ENCODE data around the gene SYTL1. TPM values are rescaled to one million over a fixed set of nuclear protein-coding genes. Genes with fewer than 3 reads are reported as not detected.

Gene SYTL1, protein sequence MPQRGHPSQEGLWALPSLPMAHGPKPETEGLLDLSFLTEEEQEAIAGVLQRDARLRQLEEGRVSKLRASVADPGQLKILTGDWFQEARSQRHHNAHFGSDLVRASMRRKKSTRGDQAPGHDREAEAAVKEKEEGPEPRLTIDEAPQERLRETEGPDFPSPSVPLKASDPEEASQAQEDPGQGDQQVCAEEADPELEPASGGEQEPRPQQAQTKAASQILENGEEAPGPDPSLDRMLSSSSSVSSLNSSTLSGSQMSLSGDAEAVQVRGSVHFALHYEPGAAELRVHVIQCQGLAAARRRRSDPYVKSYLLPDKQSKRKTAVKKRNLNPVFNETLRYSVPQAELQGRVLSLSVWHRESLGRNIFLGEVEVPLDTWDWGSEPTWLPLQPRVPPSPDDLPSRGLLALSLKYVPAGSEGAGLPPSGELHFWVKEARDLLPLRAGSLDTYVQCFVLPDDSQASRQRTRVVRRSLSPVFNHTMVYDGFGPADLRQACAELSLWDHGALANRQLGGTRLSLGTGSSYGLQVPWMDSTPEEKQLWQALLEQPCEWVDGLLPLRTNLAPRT
- 56.2 TPM for total RNA-seq

DNA sequence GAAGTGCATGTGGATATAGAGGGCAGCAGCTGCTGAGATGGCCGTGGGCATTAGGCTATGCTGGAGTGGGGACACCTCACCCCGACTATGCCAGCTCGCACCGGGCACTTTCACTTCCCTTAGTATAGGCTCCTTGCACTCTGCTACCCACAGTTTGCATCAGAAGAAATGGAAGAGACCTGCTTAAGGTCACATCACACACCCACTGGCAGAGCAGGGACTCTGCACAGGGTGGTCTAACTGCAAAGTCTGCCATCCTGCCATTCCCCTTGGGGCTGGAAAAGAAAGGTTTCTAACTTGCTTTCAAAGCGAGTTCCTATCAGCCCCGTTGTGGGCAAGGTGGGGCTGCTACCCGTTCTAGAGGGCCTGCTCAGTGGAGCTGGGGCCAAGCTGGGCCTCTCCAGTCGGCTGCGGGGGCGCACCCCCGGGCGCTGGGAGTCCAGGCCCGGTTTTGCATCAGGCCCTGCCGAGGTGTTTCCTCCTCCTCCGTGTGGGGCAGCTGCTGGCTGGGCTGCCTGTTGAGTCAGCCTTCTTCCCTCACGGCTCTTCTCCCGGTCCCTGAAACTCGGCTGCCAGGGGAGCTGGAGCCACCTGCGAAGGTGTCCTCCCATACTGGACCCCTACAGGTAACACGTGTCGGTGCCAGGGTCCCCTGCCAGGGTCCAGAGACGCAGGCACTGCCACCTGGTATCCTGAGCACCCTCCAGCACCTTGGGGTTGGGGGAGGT is at the start of gene SYTL1:
Gene SYTL1, plus strand, starts transcription at position 498 of the 728 bp plus-strand sequence. CDS start 3,313 bp downstream, outside the sequence.
- Histone ChIP-seq H3K9me3 (no peaks in the 10 kb centered on the region), H3K27me3 (no peaks in the 10 kb centered on the region), H3K27ac (peak within 1 kb of the TSS; percentile 76), H3K4me1 (peaks cover 20% of the 10 kb centered on the region), H3K36me3 (peaks cover 0 to 7% of the 10 kb centered on the region in 2 donors), H3K4me3 (peak within 1 kb of the TSS; percentile 34 to 50)
- intact Hi-C loops (cut with DNase I) = no loop called here
- no peak for TF ChIP-seq CTCF (IDR thresholded peaks at IDR 0.05)
- peak in 1 of 2 donors; percentile 33 for TF ChIP-seq POLR2AphosphoS5 (IDR thresholded peaks at IDR 0.05; ENCODE audit: insufficient read depth in 1 of 2, low read depth in 1 of 2)
- no peak for DNase-seq (ENCODE audit: extremely low spot score in 2 of 2)

DNA sequence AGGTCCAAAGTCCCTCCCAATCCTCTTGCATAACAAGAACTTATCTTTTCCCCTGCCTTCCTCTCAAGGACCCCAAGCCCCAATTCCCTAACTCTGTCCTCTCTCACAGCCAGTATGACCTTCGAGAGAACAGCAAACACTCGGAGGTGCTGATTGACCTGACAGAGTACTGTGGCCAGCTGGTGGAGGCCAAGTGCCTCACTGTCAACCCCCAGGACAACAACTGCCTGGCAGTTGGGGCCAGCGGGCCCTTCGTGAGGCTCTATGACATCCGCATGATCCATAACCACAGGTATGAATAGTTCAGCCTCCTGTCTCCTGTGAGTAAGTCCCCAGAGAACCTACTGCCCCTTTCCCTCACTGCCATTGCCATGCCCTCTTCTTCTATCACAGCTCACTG is 49.7 kb upstream of the SYTL1 start:
- Histone ChIP-seq H3K4me3 (no peak overlapping the region), H3K36me3 (peaks cover 0 to 52% of the 10 kb centered on the region in 2 donors), H3K9me3 (no peaks in the 10 kb centered on the region), H3K4me1 (no peaks in the 10 kb centered on the region), H3K27me3 (no peaks in the 10 kb centered on the region), H3K27ac (no peak overlapping the region)
- DNase-seq (ENCODE audit: extremely low spot score in 2 of 2) = no peak
- intact Hi-C loops (cut with DNase I) = no loop called here
- no peak for TF ChIP-seq CTCF (IDR thresholded peaks at IDR 0.05)
- no peak for TF ChIP-seq POLR2A (IDR thresholded peaks at IDR 0.05)
- TF ChIP-seq POLR2AphosphoS5 (IDR thresholded peaks at IDR 0.05; ENCODE audit: insufficient read depth in 1 of 2, low read depth in 1 of 2) = no peak

- H3K27me3 ChIP-seq = no peaks in the 10 kb centered on the region
- peaks cover 13% of the 10 kb centered on the region for H3K4me1 ChIP-seq
- intact Hi-C loops (cut with DNase I) = no loop called here
- peaks cover 0 to 52% of the 10 kb centered on the region in 2 donors for H3K36me3 ChIP-seq
- H3K9me3 ChIP-seq = no peaks in the 10 kb centered on the region
- TF ChIP-seq POLR2A (IDR thresholded peaks at IDR 0.05) (no peak), CTCF (IDR thresholded peaks at IDR 0.05) (no peak), POLR2AphosphoS5 (IDR thresholded peaks at IDR 0.05; ENCODE audit: insufficient read depth in 1 of 2, low read depth in 1 of 2) (no peak)
- DNase-seq (ENCODE audit: extremely low spot score in 2 of 2) = no peak
- H3K27ac ChIP-seq = no peak overlapping the region
- no peak overlapping the region for H3K4me3 ChIP-seq
These were observed 47.9 kb upstream of the SYTL1 start for GRCh38 chr1:27293915-27294314.

DNA sequence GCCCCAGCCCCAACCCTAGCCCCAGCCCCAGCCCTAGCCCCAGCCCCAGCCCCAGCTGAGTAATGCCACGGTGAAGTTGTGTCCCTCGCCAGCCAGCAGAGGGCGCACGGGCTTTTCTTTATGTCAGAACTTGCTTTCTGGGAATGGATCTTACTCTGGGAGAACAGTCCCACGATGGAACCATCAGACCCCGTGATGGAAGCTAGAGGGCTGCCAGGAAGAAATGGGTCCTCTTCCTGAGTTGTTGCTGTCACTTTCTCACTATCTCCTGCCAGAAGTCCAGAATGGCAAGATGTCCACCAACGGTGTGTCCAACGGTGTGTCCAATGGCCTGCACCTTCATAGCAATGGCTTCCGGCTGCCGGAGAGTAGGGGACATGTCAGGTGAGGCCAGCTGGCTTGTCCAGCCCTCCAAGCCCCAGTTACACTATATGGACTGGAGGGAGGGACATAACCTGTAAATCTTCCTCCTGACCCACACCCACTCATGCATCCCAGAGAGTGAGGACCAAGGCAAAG is 45.0 kb upstream of the SYTL1 start:
- Histone ChIP-seq H3K9me3 (no peaks in the 10 kb centered on the region), H3K27me3 (no peaks in the 10 kb centered on the region), H3K27ac (peak overlapping the region; percentile 90), H3K36me3 (peaks cover 0 to 47% of the 10 kb centered on the region in 2 donors), H3K4me3 (no peak overlapping the region), H3K4me1 (peaks cover 41% of the 10 kb centered on the region)
- intact Hi-C loops (cut with DNase I) = no loop called here
- TF ChIP-seq POLR2AphosphoS5 (IDR thresholded peaks at IDR 0.05; ENCODE audit: insufficient read depth in 1 of 2, low read depth in 1 of 2) (no peak), CTCF (IDR thresholded peaks at IDR 0.05) (peak; percentile 34 to 55 (median 43))
- DNase-seq (ENCODE audit: extremely low spot score in 2 of 2) = no peak
